Left lobe of liver (tissue), 2 donors: ENCODE results near the gene CHKB. TPM values are rescaled to one million over a fixed set of nuclear protein-coding genes. Genes with fewer than 3 reads are reported as not detected.
"Not testable (repeated sequence)": the region's sequence is repeated elsewhere in the genome, so short reads cannot be mapped to it uniquely, and the experiment has no call there.

Source experiments
- ATAC-seq: fragments of 200-7000 bp; cut with Tn5 transposase; one replicate; pipeline ENCODE4 v1.9.1; 2020; ENCODE audit warnings: mild to moderate bottlenecking, moderate library complexity
- DNase-seq: peaks from one replicate; pipeline ENCODE4 v3.0.0-alpha.2; 2020; ENCODE audit warnings: low spot score
- total RNA-seq: library from RNA; stranded (reverse); gene quantifications from one replicate; pipeline ENCODE4 v1.2.1, GENCODE V29; 2021
- donor health status: DM: no; HTN: no; CAD: no; lungs with moderate emphysema.
- donor health status: DM: no; HTN: yes; CAD: no.

Gene CHKB, protein sequence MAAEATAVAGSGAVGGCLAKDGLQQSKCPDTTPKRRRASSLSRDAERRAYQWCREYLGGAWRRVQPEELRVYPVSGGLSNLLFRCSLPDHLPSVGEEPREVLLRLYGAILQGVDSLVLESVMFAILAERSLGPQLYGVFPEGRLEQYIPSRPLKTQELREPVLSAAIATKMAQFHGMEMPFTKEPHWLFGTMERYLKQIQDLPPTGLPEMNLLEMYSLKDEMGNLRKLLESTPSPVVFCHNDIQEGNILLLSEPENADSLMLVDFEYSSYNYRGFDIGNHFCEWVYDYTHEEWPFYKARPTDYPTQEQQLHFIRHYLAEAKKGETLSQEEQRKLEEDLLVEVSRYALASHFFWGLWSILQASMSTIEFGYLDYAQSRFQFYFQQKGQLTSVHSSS
- total RNA-seq = 32.6 TPM

- peak; percentile 99 for DNase-seq
- peak; percentile 93 for ATAC-seq
Observed at GRCh38 chr22:50582493-50583293, at the start of gene CHKB. Gene CHKB (minus strand): TSS chr22:50582849. CDS start chr22:50582781, 68 bp downstream.

- DNase-seq = no peak
- ATAC-seq = peak; percentile 8
Observed at GRCh38 chr22:50630376-50630775, 47.7 kb upstream of the CHKB start.

DNA sequence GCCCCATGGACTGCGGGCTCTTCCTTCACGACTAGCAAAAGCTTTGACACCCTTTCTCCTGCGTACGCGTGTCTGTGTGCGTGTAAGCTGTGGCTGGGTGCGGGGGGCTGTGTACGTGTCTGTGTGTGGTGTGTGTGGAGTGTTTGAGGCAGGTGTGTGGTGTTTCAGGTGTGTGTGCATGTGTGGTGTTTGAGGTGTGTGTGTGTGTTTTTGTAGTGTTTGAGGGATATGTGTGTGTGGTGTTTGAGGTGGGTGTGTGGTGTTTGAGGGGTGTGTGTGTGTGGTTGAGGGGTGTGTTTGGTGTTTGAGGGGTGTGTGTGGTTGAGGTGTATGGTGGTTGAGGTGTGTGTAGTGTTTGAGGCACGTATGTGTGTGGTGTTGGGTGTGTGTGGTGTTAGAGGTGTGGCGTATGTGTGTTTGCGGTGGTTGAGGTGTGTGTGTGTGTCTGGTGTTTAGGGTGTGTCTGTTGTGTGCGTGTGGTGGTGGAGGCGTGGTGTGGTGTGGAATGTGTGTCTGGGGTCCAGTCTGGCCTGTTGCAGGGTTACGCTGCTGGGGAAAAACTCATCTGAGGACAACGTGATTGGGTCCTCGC lies 46.0 kb upstream of the CHKB start:
- no peak for DNase-seq
- no peak for ATAC-seq

- DNase-seq (peak; percentile 88), ATAC-seq (peak; percentile 89)
Observed at GRCh38 chr22:50627642-50628542, 45.2 kb upstream of the CHKB start, which contains the start of gene ARSA. Gene ARSA (minus strand): TSS chr22:50628152. CDS start chr22:50627779, 373 bp downstream.

GRCh38 chr22:50626850-50627641 lies 44.4 kb upstream of the CHKB start:
- DNase-seq (peak; percentile 53), ATAC-seq (no peak)

GRCh38 chr22:50626314-50626849 lies 43.7 kb upstream of the CHKB start:
- ATAC-seq = no peak
- DNase-seq = peak; percentile 55

- peak; percentile 54 for DNase-seq
- no peak for ATAC-seq
Observed at GRCh38 chr22:50625568-50626313, 43.1 kb upstream of the CHKB start.

DNA sequence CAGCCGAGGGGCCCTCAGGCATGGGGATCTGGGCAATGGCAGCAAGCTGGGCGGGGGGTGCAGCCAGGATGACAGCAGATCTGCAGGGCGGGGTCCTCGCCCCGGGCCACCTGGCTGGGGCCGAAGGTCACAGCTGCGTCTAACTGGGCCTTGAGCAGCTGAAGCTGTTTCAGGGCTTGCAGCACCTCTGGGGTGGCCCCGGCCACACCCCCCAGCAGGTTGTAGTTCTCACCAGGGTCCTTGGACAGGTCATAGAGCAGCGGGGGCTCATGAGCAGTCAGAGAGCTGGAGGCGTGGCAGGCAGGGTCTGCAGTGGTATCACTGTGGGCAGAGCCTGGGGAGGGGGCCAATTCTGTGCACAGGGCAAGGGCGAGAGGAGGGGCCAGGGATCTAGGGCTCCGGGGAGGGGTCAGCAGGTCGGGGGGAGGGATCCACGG lies 42.5 kb upstream of the CHKB start:
- ATAC-seq = no peak
- peak; percentile 45 for DNase-seq

GRCh38 chr22:50624347-50625130 lies 41.9 kb upstream of the CHKB start:
- DNase-seq (no peak), ATAC-seq (no peak)

GRCh38 chr22:50622723-50623327 lies 40.2 kb upstream of the CHKB start:
- ATAC-seq (peak; percentile 83), DNase-seq (peak; percentile 91)

DNA sequence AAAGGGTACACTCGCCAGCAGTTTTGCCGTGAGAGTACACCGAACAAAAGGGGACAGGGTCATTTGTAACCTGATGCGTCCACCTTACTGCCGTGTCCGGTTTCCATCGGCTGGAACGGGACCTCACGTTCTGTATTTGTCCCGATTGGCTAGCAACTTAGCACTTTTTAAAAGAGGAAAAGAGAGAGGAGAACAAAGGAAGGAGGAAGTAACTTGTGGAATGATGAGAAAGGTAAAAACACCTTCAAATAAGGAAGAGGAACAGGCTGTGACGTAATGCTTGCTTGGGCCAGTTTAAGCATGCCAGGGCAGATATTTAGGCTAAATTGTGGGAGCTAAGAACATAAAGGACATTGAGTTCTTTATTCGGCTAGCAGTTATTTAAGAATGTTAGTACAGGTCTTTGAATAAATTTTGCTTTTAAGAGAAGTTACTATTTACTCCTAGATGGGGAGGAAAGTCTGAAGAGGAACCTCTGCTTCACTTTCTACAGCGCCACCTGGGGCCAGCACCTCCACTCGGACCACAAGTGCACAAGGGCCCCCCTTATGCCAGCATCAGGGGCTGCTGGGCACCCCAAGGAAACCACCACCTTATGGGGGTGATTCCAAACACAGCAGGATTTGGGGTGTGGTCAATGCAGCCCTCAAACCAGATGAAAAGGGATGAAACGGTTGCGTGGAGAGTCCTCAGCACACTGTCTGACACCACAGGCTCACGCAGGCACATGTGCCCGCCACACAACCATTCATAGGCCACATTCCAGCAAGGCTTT lies 39.5 kb upstream of the CHKB start:
- DNase-seq (no peak), ATAC-seq (peak; percentile 30)

GRCh38 chr22:50621356-50621880 lies 38.8 kb upstream of the CHKB start:
- DNase-seq (no peak), ATAC-seq (no peak)

- no peak for ATAC-seq
- DNase-seq = no peak
Observed at GRCh38 chr22:50620593-50621355, 38.1 kb upstream of the CHKB start.

- not testable (repeated sequence) for DNase-seq, ATAC-seq
Observed at GRCh38 chr22:50614296-50614695, 31.6 kb upstream of the CHKB start.

DNA sequence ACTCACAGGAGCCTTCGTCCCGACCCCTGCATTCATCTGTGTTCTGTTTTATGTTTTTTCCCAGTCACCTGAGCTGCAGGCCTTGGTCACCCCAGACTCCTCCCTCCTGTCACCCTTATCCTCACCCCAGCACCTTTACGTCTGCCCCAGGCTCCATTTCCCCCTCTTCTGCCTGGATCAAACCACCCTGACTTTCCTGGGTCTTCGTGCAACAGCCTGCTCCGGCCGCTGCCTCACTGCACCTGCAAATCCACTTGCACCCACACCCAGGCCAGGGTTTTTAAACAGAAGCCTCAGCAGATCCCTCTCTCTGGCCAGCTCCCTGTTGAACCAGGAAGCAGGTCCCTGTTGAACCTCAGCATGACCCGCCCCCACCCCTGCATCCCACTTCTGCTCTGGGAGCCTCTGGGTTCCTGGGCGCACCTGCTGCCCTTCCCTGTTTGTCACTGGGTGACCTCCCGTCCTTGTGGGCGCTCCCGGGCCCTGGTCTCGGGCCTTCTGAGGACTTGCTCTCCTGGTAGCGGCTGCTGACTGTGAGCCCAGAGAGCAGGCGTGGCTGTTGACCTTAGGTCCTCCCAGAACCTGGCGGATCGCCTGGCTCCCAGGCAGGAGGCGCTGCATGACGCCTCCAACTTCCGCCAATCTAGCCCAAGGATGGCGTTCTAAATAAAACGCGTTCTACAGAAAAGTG lies 30.8 kb upstream of the CHKB start:
- DNase-seq (peak; percentile 91), ATAC-seq (peak; percentile 99)
